Colonic mucosa (tissue), 4 donors: Measurements from ENCODE around the gene INPP5A. TPM values are rescaled to one million over a fixed set of nuclear protein-coding genes. Genes with fewer than 3 reads are reported as not detected.

Experiments
- DNase-seq: peaks from one replicate; pipeline ENCODE4 v3.0.0-alpha.2; 2020
- H3K27ac ChIP-seq: fragments of 200-600 bp; one replicate; pipeline ENCODE4 v1.8.0; 2021
- H3K27me3 ChIP-seq: fragments of 200-600 bp; one replicate; pipeline ENCODE4 v1.8.0; 2021
- H3K36me3 ChIP-seq: fragments of 200-600 bp; one replicate; pipeline ENCODE4 v1.8.0; 2021
- H3K4me1 ChIP-seq: fragments of 200-600 bp; one replicate; pipeline ENCODE4 v1.8.0; 2021; ENCODE audit warnings: mild to moderate bottlenecking
- H3K4me3 ChIP-seq: fragments of 200-600 bp; one replicate; pipeline ENCODE4 v1.8.0; 2021
- H3K9ac ChIP-seq, 2 donors: one replicate each; pipeline ENCODE4 v1.7.0; 2013; ENCODE audit warnings: control low read depth in 2 of 2, low read depth in 2 of 2, low read length in 2 of 2
- H3K9me3 ChIP-seq: fragments of 200-600 bp; one replicate; pipeline ENCODE4 v1.8.0; 2021
- intact Hi-C: fragments of 100-400 bp; cut with DNase I; formaldehyde crosslinking; loops from one replicate; pipeline ENCODE4 v1.14.1; 2022
- total RNA-seq, 2 donors: library from RNA; stranded (reverse); fragmentation: NEBNext Ultra II Directional in 1 of 2; extraction: Animal tissue kit (Norgen Biotek cat#: 25700) in 1 of 2; gene quantifications; one replicate each; pipeline ENCODE4 v1.2.1, GENCODE V29; 2021
- TF ChIP-seq, protein P1 (sequence below): fragments of 200-600 bp; IDR thresholded peaks from one replicate; pipeline ENCODE4 v1.8.0; 2022; ENCODE audit warnings: antibody characterized with exemption, mild to moderate bottlenecking
- donor health status: healthy.
- donor health status: DM: no; HTN: no; CAD: no.
- donor health status: DM: no; HTN: no; CAD: no.

INPP5A gene
- total RNA-seq, 2 donors from 2014 or later: 29.9 to 41.5 TPM

- Histone ChIP-seq H3K9ac (peak overlapping the region in 1 of 2 donors; percentile 19), H3K27me3 (no peaks in the 10 kb centered on the region), H3K27ac (peak overlapping the region; percentile 29), H3K4me1 (peaks cover 10% of the 10 kb centered on the region), H3K36me3 (no peaks in the 10 kb centered on the region), H3K4me3 (no peak overlapping the region), H3K9me3 (no peaks in the 10 kb centered on the region)
- intact Hi-C loops: no loop called here
- TF ChIP-seq, protein P1, sequence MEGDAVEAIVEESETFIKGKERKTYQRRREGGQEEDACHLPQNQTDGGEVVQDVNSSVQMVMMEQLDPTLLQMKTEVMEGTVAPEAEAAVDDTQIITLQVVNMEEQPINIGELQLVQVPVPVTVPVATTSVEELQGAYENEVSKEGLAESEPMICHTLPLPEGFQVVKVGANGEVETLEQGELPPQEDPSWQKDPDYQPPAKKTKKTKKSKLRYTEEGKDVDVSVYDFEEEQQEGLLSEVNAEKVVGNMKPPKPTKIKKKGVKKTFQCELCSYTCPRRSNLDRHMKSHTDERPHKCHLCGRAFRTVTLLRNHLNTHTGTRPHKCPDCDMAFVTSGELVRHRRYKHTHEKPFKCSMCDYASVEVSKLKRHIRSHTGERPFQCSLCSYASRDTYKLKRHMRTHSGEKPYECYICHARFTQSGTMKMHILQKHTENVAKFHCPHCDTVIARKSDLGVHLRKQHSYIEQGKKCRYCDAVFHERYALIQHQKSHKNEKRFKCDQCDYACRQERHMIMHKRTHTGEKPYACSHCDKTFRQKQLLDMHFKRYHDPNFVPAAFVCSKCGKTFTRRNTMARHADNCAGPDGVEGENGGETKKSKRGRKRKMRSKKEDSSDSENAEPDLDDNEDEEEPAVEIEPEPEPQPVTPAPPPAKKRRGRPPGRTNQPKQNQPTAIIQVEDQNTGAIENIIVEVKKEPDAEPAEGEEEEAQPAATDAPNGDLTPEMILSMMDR: no peak
- no peak for DNase-seq
These were observed 94.5 kb downstream of the INPP5A start for GRCh38 chr10:132632091-132632561.

- DNase-seq: no peak
- no peaks in the 10 kb centered on the region for H3K27me3 ChIP-seq
- H3K9ac ChIP-seq: no peak overlapping the region
- peak overlapping the region; percentile 37 for H3K27ac ChIP-seq
- peaks cover 12% of the 10 kb centered on the region for H3K4me1 ChIP-seq
- H3K9me3 ChIP-seq: no peaks in the 10 kb centered on the region
- TF ChIP-seq, protein P1: no peak
- intact Hi-C loops: no loop called here
- H3K36me3 ChIP-seq: no peaks in the 10 kb centered on the region
- no peak overlapping the region for H3K4me3 ChIP-seq
These were observed 95.5 kb downstream of the INPP5A start for GRCh38 chr10:132632851-132633684.

- Histone ChIP-seq H3K27ac (no peak overlapping the region), H3K36me3 (no peaks in the 10 kb centered on the region), H3K4me1 (peaks cover 15% of the 10 kb centered on the region), H3K9me3 (no peaks in the 10 kb centered on the region), H3K9ac (no peak overlapping the region), H3K4me3 (no peak overlapping the region), H3K27me3 (no peaks in the 10 kb centered on the region)
- intact Hi-C loops: no loop called here
- TF ChIP-seq, protein P1: no peak
- DNase-seq: peak; percentile 71
These were observed 96.8 kb downstream of the INPP5A start for GRCh38 chr10:132634241-132634946.

- no peaks in the 10 kb centered on the region for H3K27me3 ChIP-seq
- no peaks in the 10 kb centered on the region for H3K36me3 ChIP-seq
- intact Hi-C loops: loop anchor here (5.0 kb wide), 1 partner anchor 93 kb away; no protein-coding TSS in a partner anchor
- no peak overlapping the region for H3K27ac ChIP-seq
- no peak for DNase-seq
- no peaks in the 10 kb centered on the region for H3K9me3 ChIP-seq
- no peak overlapping the region for H3K9ac ChIP-seq
- H3K4me3 ChIP-seq: no peak overlapping the region
- TF ChIP-seq, protein P1: no peak
- H3K4me1 ChIP-seq: peaks cover 15% of the 10 kb centered on the region
These were observed 97.3 kb downstream of the INPP5A start for GRCh38 chr10:132634947-132635271.

GRCh38 chr10:132636358-132636757 is 98.8 kb downstream of the INPP5A start:
- peaks cover 11% of the 10 kb centered on the region for H3K4me1 ChIP-seq
- no peak overlapping the region for H3K27ac ChIP-seq
- no peak for DNase-seq

More at GRCh38 chr10:132636358-132636757, 98.8 kb downstream of the INPP5A start:
- no peak overlapping the region for H3K9ac ChIP-seq
- H3K9me3 ChIP-seq: no peaks in the 10 kb centered on the region
- H3K27me3 ChIP-seq: no peaks in the 10 kb centered on the region
- intact Hi-C loops: loop anchor here (5.0 kb wide), 1 partner anchor 94 kb away; no protein-coding TSS in a partner anchor
- TF ChIP-seq, protein P1: no peak
- H3K4me3 ChIP-seq: no peak overlapping the region
- no peaks in the 10 kb centered on the region for H3K36me3 ChIP-seq
